ENCODE results near the gene CHMP3.

DNA sequence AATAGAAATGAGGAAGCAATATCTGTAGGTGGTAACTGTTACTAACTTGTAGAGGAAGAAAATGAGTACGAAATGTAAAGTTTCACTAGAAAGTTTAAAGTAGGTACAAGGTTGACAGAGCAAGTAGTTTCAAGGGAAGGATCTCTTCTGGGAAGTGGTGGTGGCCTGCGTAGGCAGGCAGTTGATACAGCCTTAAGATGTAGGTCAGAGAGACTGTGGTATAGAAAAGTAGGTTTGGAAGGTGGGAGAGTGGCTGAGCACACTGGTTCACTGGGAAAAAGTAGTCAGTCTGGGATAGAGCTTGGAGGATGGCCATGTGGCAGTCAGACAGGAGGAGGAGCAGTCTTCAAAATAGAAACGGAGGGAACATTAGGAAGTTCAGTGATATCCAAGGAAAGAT, 98.6 kb downstream of the CHMP3 start:
- TF ChIP-seq, protein P1, sequence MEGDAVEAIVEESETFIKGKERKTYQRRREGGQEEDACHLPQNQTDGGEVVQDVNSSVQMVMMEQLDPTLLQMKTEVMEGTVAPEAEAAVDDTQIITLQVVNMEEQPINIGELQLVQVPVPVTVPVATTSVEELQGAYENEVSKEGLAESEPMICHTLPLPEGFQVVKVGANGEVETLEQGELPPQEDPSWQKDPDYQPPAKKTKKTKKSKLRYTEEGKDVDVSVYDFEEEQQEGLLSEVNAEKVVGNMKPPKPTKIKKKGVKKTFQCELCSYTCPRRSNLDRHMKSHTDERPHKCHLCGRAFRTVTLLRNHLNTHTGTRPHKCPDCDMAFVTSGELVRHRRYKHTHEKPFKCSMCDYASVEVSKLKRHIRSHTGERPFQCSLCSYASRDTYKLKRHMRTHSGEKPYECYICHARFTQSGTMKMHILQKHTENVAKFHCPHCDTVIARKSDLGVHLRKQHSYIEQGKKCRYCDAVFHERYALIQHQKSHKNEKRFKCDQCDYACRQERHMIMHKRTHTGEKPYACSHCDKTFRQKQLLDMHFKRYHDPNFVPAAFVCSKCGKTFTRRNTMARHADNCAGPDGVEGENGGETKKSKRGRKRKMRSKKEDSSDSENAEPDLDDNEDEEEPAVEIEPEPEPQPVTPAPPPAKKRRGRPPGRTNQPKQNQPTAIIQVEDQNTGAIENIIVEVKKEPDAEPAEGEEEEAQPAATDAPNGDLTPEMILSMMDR (conservative IDR thresholded peaks at IDR 0.05; ENCODE audit: low read length) = no peak
- no peak for TF ChIP-seq EZH2phosphoT487 (IDR thresholded peaks at IDR 0.05; ENCODE audit: borderline replicate concordance, low read depth, low read length)

Data from OCI-LY7 (cell line).